Measurements from ENCODE around the gene PAM. TPM values are rescaled to one million over a fixed set of nuclear protein-coding genes. Genes with fewer than 3 reads are reported as not detected.
A peak's percentile ranks its signal among the peaks of the same experiment; 100 is the strongest.

Gene PAM
- polyA plus RNA-seq, 1 donor from 2014 or later, result 363 TPM

DNA sequence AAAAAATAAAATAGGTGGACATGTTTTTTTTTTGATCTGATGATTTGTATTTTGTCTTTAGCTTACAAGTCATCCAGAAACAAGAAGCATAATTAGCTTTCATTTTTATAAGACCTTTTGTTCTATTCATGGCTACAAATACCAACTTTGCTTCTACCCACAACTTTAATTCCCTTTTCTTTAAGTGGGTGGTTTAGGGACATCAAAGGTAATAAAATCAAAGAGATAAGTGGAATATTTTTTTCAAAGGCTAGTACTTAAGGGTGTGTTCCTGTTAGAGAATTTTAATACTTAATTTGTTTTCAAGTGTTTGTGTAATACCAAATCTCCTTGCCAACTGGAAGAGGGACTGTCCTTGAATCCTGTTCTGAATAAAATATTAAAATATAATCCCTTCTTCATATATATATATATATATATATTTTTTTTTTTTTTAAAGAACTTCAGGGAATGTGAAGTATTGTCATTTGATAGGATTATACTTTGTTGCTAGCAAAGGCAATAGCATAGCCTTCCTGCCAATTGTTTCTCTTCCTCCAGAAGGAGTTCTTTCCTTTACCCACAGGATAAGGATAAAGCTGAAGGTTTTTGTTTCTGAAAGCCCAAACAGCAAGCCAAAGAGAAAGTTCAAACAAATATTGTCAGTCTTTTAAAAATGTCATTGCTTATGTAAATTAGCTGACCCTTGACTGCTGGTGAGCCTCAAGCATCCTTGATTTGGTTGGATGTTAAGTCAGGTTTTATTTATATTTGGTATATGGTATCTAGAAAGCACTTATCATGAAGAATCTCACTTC, 108.9 kb downstream of the PAM start:
- Histone ChIP-seq H4K20me1 (ENCODE audit: insufficient read depth) (no peaks in the 10 kb centered on the region), H3K79me2 (replicated peaks; ENCODE audit: insufficient read depth, low read length) (peaks cover 21% of the 10 kb centered on the region), H3K9ac (ENCODE audit: low read length) (no peak overlapping the region), H3K27me3 (ENCODE audit: insufficient read depth, low read depth, low read length) (no peaks in the 10 kb centered on the region), H3K4me3 (ENCODE audit: low read length) (no peak overlapping the region), H2AFZ (ENCODE audit: low read depth, low read length) (no peak overlapping the region), H3K4me2 (ENCODE audit: low read length) (no peak overlapping the region), H3F3A (ENCODE audit: insufficient read depth, low read length, poor library complexity, severe bottlenecking) (no peaks in the 10 kb centered on the region), H3K36me3 (ENCODE audit: insufficient read depth, low read length) (no peaks in the 10 kb centered on the region), H3K9me3 (ENCODE audit: low read length) (no peaks in the 10 kb centered on the region), H3K9me2 (ENCODE audit: insufficient read depth, low read length) (no peaks in the 10 kb centered on the region), H3K27ac (ENCODE audit: low read length) (no peak overlapping the region)
- TF ChIP-seq POLR2AphosphoS5 (IDR thresholded peaks at IDR 0.05) (no peak), SMC3 (conservative IDR thresholded peaks at IDR 0.05; ENCODE audit: poor library complexity) (no peak), TAF1 (IDR thresholded peaks at IDR 0.05; ENCODE audit: low read depth) (no peak), RAD21 (conservative IDR thresholded peaks at IDR 0.05) (no peak), EP300 (conservative IDR thresholded peaks at IDR 0.05; ENCODE audit: poor library complexity, severe bottlenecking) (no peak), MXI1 (conservative IDR thresholded peaks at IDR 0.05; ENCODE audit: poor library complexity, severe bottlenecking) (no peak), EZH2 (IDR thresholded peaks at IDR 0.05; ENCODE audit: borderline replicate concordance, insufficient read depth, low read length, poor library complexity, severe bottlenecking) (no peak)
- TF ChIP-seq, protein P1, sequence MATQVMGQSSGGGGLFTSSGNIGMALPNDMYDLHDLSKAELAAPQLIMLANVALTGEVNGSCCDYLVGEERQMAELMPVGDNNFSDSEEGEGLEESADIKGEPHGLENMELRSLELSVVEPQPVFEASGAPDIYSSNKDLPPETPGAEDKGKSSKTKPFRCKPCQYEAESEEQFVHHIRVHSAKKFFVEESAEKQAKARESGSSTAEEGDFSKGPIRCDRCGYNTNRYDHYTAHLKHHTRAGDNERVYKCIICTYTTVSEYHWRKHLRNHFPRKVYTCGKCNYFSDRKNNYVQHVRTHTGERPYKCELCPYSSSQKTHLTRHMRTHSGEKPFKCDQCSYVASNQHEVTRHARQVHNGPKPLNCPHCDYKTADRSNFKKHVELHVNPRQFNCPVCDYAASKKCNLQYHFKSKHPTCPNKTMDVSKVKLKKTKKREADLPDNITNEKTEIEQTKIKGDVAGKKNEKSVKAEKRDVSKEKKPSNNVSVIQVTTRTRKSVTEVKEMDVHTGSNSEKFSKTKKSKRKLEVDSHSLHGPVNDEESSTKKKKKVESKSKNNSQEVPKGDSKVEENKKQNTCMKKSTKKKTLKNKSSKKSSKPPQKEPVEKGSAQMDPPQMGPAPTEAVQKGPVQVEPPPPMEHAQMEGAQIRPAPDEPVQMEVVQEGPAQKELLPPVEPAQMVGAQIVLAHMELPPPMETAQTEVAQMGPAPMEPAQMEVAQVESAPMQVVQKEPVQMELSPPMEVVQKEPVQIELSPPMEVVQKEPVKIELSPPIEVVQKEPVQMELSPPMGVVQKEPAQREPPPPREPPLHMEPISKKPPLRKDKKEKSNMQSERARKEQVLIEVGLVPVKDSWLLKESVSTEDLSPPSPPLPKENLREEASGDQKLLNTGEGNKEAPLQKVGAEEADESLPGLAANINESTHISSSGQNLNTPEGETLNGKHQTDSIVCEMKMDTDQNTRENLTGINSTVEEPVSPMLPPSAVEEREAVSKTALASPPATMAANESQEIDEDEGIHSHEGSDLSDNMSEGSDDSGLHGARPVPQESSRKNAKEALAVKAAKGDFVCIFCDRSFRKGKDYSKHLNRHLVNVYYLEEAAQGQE (IDR thresholded peaks at IDR 0.05; ENCODE audit: borderline replicate concordance), result no peak
- TF ChIP-seq, protein P2, sequence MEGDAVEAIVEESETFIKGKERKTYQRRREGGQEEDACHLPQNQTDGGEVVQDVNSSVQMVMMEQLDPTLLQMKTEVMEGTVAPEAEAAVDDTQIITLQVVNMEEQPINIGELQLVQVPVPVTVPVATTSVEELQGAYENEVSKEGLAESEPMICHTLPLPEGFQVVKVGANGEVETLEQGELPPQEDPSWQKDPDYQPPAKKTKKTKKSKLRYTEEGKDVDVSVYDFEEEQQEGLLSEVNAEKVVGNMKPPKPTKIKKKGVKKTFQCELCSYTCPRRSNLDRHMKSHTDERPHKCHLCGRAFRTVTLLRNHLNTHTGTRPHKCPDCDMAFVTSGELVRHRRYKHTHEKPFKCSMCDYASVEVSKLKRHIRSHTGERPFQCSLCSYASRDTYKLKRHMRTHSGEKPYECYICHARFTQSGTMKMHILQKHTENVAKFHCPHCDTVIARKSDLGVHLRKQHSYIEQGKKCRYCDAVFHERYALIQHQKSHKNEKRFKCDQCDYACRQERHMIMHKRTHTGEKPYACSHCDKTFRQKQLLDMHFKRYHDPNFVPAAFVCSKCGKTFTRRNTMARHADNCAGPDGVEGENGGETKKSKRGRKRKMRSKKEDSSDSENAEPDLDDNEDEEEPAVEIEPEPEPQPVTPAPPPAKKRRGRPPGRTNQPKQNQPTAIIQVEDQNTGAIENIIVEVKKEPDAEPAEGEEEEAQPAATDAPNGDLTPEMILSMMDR (IDR thresholded peaks at IDR 0.05; ENCODE audit: poor library complexity, severe bottlenecking), result no peak

DNA sequence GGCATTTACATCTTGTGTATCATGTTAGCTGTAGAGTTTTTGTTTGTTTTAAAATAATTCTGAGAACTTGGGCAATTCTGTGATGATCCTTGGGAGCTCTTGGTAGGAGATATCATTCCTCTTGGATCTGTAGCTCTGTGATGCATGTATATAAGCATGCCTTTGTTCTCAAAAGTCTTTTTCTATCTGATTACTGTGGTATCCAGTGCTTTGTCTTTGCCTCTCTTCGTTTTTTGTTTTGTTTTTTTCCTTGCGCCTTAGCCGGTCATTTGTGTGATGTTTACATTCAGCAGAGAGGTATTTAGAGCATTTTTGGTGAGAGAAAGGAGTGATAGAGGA, 110.0 kb downstream of the PAM start:
- no peaks in the 10 kb centered on the region for H3K9me3 ChIP-seq (ENCODE audit: low read length)
- H3K79me2 ChIP-seq (replicated peaks; ENCODE audit: insufficient read depth, low read length), result peaks cover 21% of the 10 kb centered on the region
- H3K4me3 ChIP-seq (ENCODE audit: low read length), result peak overlapping the region; percentile 73
- no peaks in the 10 kb centered on the region for H3K36me3 ChIP-seq (ENCODE audit: insufficient read depth, low read length)
- no peaks in the 10 kb centered on the region for H3F3A ChIP-seq (ENCODE audit: insufficient read depth, low read length, poor library complexity, severe bottlenecking)
- TF ChIP-seq EP300 (conservative IDR thresholded peaks at IDR 0.05; ENCODE audit: poor library complexity, severe bottlenecking), result no peak
- no peak for TF ChIP-seq SMC3 (conservative IDR thresholded peaks at IDR 0.05; ENCODE audit: poor library complexity)
- TF ChIP-seq, protein P2 (IDR thresholded peaks at IDR 0.05; ENCODE audit: poor library complexity, severe bottlenecking), result no peak
- no peaks in the 10 kb centered on the region for H4K20me1 ChIP-seq (ENCODE audit: insufficient read depth)
- H3K9me2 ChIP-seq (ENCODE audit: insufficient read depth, low read length), result no peaks in the 10 kb centered on the region
- peak overlapping the region; percentile 69 for H3K9ac ChIP-seq (ENCODE audit: low read length)
- peak overlapping the region; percentile 43 for H2AFZ ChIP-seq (ENCODE audit: low read depth, low read length)
- no peaks in the 10 kb centered on the region for H3K27me3 ChIP-seq (ENCODE audit: insufficient read depth, low read depth, low read length)
- H3K27ac ChIP-seq (ENCODE audit: low read length), result peak overlapping the region; percentile 60
- peak overlapping the region; percentile 80 for H3K4me2 ChIP-seq (ENCODE audit: low read length)

Data from neural cell (in vitro differentiated cells).